GM12878 (cell line): ENCODE data around the gene A3GALT2. TPM values are rescaled to one million over a fixed set of nuclear protein-coding genes. Genes with fewer than 3 reads are reported as not detected.

Experiments used
- ATAC-seq: fragments of 200-7000 bp; cut with Tn5 transposase; 3 replicates; pipeline ENCODE4 v1.9.1; 2020; ENCODE audit warnings: mild to moderate bottlenecking, moderate library complexity
- BruUV-seq: library from RNA; stranded (reverse); fragments of 400-500 nt; replicated peaks from 2 replicates; lab custom pipeline; 2021; lab: Mats Ljungman, UMichigan
- CTCF ChIA-PET: fragments of 300-600 bp; sonication (Branson Sonifier 250); formaldehyde crosslinking; extraction: SDS; loops from one replicate; lab custom pipeline; 2021; ENCODE audit warnings: inconsistent platforms; lab: Yijun Ruan, JAX
- POLR2A ChIA-PET: fragments of 350-600 bp; formaldehyde crosslinking; extraction: SDS; loops from one replicate; lab custom pipeline; 2021; ENCODE audit warnings: inconsistent platforms; lab: Charles Lee
- RAD21 ChIA-PET: fragments of 300-600 bp; sonication (Branson Sonifier 250); formaldehyde crosslinking; loops from one replicate; lab custom pipeline; 2023; ENCODE audit warnings: antibody characterized with exemption; ENCODE audit not compliant: unreplicated experiment; lab: Charles Lee
- SMC1A ChIA-PET: fragments of 300-600 bp; sonication (Branson Sonifier 250); formaldehyde crosslinking; loops from one replicate; lab custom pipeline; 2023; ENCODE audit not compliant: unreplicated experiment, uncharacterized antibody; lab: Charles Lee
- DNase-seq: peaks from one replicate; pipeline ENCODE4 v3.0.0-alpha.2; 2011; ENCODE audit warnings: low read depth, low spot score
- FAIRE-seq: peaks from 3 replicates; lab custom pipeline; 2011; peaks lifted over from hg19 to GRCh38; lab: Jason Lieb, UNC
- H2AFZ ChIP-seq: 2 replicates; pipeline ENCODE4 v1.6.0; 2011; ENCODE audit warnings: low read depth, low read length, control low read depth; ENCODE audit not compliant: control insufficient read depth
- H3K27ac ChIP-seq: 2 replicates; pipeline ENCODE4 v1.5.1; 2011; ENCODE audit warnings: control low read depth; ENCODE audit not compliant: control insufficient read depth, insufficient read depth
- H3K27me3 ChIP-seq, 2 experiments: replicated peaks in 1 of 2; 2 replicates each; pipeline versions ENCODE4 v1.6.0 to v1.6.1; 2011; ENCODE audit warnings: low read length in 1 of 2; ENCODE audit not compliant: control insufficient read depth in 2 of 2, insufficient read depth in 2 of 2
- H3K36me3 ChIP-seq, 2 experiments: 2 replicates each; pipeline ENCODE4 v1.5.1; 2011; ENCODE audit warnings: low read length in 1 of 2; ENCODE audit not compliant: control insufficient read depth in 2 of 2, insufficient read depth in 2 of 2
- H3K4me1 ChIP-seq: 2 replicates; pipeline ENCODE4 v1.6.1; 2011; ENCODE audit warnings: mild to moderate bottlenecking, low read length, moderate library complexity, mixed read lengths; ENCODE audit not compliant: control insufficient read depth, insufficient read depth
- H3K4me2 ChIP-seq: 2 replicates; pipeline ENCODE4 v1.6.0; 2011; ENCODE audit warnings: control low read depth; ENCODE audit not compliant: control insufficient read depth, insufficient read depth
- H3K4me3 ChIP-seq: fragments of 200-600 bp; sonication (generic); 2 replicates; pipeline ENCODE4 v1.5.1; 2016
- H3K79me2 ChIP-seq: 2 replicates; pipeline ENCODE4 v1.6.0; 2011; ENCODE audit warnings: low read length; ENCODE audit not compliant: control insufficient read depth, insufficient read depth
- H3K9ac ChIP-seq: 2 replicates; pipeline ENCODE4 v1.8.0; 2011; ENCODE audit warnings: low read length, control low read depth, mixed read lengths; ENCODE audit not compliant: control insufficient read depth, insufficient read depth
- H3K9me3 ChIP-seq: replicated peaks from 3 replicates; pipeline ENCODE4 v1.5.1; 2011; ENCODE audit warnings: mild to moderate bottlenecking, low read length; ENCODE audit not compliant: control insufficient read depth, insufficient read depth
- H4K20me1 ChIP-seq: 2 replicates; pipeline ENCODE4 v1.6.0; 2011; ENCODE audit not compliant: control insufficient read depth, insufficient read depth
- EED ChIP-seq: sonication (generic); IDR thresholded peaks from 2 replicates; pipeline ENCODE4 v1.6.1; 2016; ENCODE audit warnings: antibody characterized with exemption, low read depth
- FOXK2 ChIP-seq: fragments of 450-650 bp; IDR thresholded peaks from 2 replicates; pipeline ENCODE4 v1.6.1; 2017; ENCODE audit warnings: mild to moderate bottlenecking, moderate library complexity
- GATAD2B ChIP-seq: fragments of 450-650 bp; conservative IDR thresholded peaks from 2 replicates; pipeline ENCODE4 v1.6.1; 2017; ENCODE audit warnings: low read depth, mild to moderate bottlenecking, moderate library complexity
- HDAC2 ChIP-seq: fragments of 200-600 bp; sonication (generic); IDR thresholded peaks from 2 replicates; pipeline ENCODE4 v1.6.1; 2017
- HDGF ChIP-seq: fragments of 450-650 bp; IDR thresholded peaks from 2 replicates; pipeline ENCODE4 v1.6.1; 2016; ENCODE audit warnings: antibody characterized with exemption
- NFYA ChIP-seq: IDR thresholded peaks from 2 replicates; pipeline ENCODE4 v1.6.1; 2011; ENCODE audit warnings: low read depth, mild to moderate bottlenecking, low read length, improper control_type of control experiment, borderline replicate concordance
- NR2C1 ChIP-seq: fragments of 450-650 bp; IDR thresholded peaks from 2 replicates; pipeline ENCODE4 v1.6.1; 2017; ENCODE audit warnings: antibody characterized with exemption, mild to moderate bottlenecking, moderate library complexity
- NR2F1 ChIP-seq: fragments of 450-650 bp; conservative IDR thresholded peaks from 2 replicates; pipeline ENCODE4 v1.6.1; 2017; ENCODE audit warnings: mild to moderate bottlenecking
- PAX5 ChIP-seq: IDR thresholded peaks from 2 replicates; pipeline ENCODE4 v1.6.1; 2011; ENCODE audit warnings: low read depth, low read length, borderline replicate concordance
- WGBS: methylation state at CpG from one replicate; pipeline ENCODE4 v1.1.6; 2016; ENCODE audit warnings: low lambda C conversion rate; ENCODE audit not compliant: insufficient replicate concordance, insufficient coverage; ENCODE audit errors: missing lambda C conversion rate; 5-methylcytosine and 5-hydroxymethylcytosine counted together
- in situ Hi-C: fragments of 300-500 bp; cut with MboI; formaldehyde crosslinking; loops from 9 replicates; pipeline ENCODE4 v1.14.3; 2018; ENCODE audit warnings: mixed read lengths
- intact Hi-C: fragments of 100-400 bp; cut with micrococcal nuclease; formaldehyde crosslinking; loops from one replicate; pipeline ENCODE4 v1.14.2; 2022; ENCODE audit not compliant: unreplicated experiment
- polyA plus RNA-seq, 11 experiments: library from polyadenylated mRNA; depleted of rRNA in 4 of 11; unstranded in 6 of 11; stranded (reverse) in 5 of 11; fragments of >200 nt; fragmentation: Nextera tagmentation in 4 of 11; fragmentation: Illumina TruSeq in 1 of 11; extraction: Ambion mirVana in 4 of 11; extraction: Trizol in 1 of 11; gene quantifications; 1 replicate in 1 of 11; 2 replicates in 10 of 11; pipeline versions ENCODE4 v1.2.1 to v1.2.3, GENCODE V29; 2011 to 2016; ENCODE audit warnings: inconsistent platforms in 2 of 11, missing spikeins in 2 of 11, low read depth in 1 of 11
- total RNA-seq, 4 experiments: library from RNA; depleted of rRNA in 3 of 4; stranded (reverse); fragments of >200 nt in 3 of 4; fragmentation: Illumina TruSeq in 1 of 4; extraction: Trizol in 1 of 4; gene quantifications; 2 replicates each; pipeline versions ENCODE4 v1.2.1 to v1.2.3, GENCODE V29; 2013 to 2021
- TF ChIP-seq, protein P1 (sequence below): fragments of 450-650 bp; formaldehyde crosslinking; IDR thresholded peaks from 2 replicates; pipeline ENCODE4 v1.4.0; 2020; ENCODE audit warnings: mild to moderate bottlenecking, moderate library complexity
- TF ChIP-seq, protein P2 (sequence below): fragments of 450-650 bp; IDR thresholded peaks from 2 replicates; pipeline ENCODE4 v1.6.1; 2016; ENCODE audit warnings: mild to moderate bottlenecking
- TF ChIP-seq, protein P3 (sequence below): IDR thresholded peaks from 2 replicates; pipeline ENCODE4 v1.6.1; 2012; ENCODE audit warnings: low read depth, low read length, improper control_type of control experiment

The A3GALT2 gene
- total and polyA plus RNA-seq, 10 of the 15 experiments (the other 5 are each of a cell fraction or from before 2014, with no cell fraction given): not detected

DNA sequence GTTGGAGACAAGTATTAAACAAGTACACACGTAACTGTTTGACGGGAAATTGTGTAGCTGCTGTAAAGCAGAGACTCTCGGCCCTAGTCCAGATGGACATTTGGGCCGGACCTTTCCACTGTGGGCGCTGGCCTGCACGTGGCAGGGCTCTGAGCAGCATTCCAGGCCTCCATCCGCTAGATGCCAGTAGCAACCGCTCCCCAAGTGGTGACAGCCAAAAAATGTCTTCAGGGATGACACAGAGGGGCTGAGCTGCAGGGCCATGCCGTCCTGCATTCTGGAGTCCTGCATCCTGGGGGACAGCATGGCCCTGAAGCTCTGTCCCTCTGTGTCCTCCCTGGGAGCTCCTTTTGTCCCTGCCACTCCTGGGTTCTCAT lies 24.8 kb downstream of the A3GALT2 start:
- Histone ChIP-seq H3K79me2 (no peaks in the 10 kb centered on the region), H3K4me3 (no peak overlapping the region), H3K36me3 (peaks cover 0 to 3% of the 10 kb centered on the region in 2 experiments; a peak in 3 of 4 replicates), H4K20me1 (no peaks in the 10 kb centered on the region), H2AFZ (no peak overlapping the region), H3K27ac (no peak overlapping the region), H3K27me3 (no peaks in the 10 kb centered on the region), H3K4me1 (no peaks in the 10 kb centered on the region), H3K9me3 (no peaks in the 10 kb centered on the region), H3K9ac (no peak overlapping the region), H3K4me2 (no peak overlapping the region)
- no TSS peak for BruUV-seq
- FAIRE-seq (no peak), ATAC-seq (no peak), DNase-seq (no peak)
- ChIA-PET SMC1A (interaction anchor here (0.9 to 7.5 kb wide), 19 partner anchors 9 to 317 kb away, joined by 3 to 149 read pairs (median 5); partner anchors contain the start of gene ZSCAN20), POLR2A (interaction anchor here (0.6 to 1.4 kb wide), 5 partner anchors 43 to 175 kb away, joined by 3 to 8 read pairs (median 4); no protein-coding TSS in a partner anchor), CTCF (interaction anchor here (0.5 to 7.8 kb wide), 59 partner anchors 9 to 328 kb away, joined by 3 to 239 read pairs (median 5); partner anchors contain the start of gene ZSCAN20), RAD21 (interaction anchor here (0.5 to 6.0 kb wide), 30 partner anchors 10 to 337 kb away, joined by 3 to 103 read pairs (median 4); partner anchors contain the start of gene ZSCAN20)
- intact Hi-C loops: loop anchor here (5.0 kb wide), 2 partner anchors 159 to 184 kb away; no protein-coding TSS in a partner anchor
- in situ Hi-C loops: loop anchor here (5.0 kb wide), 3 partner anchors 71 to 316 kb away; no protein-coding TSS in a partner anchor
- 76% methylated on average over 9 of the region's 9 CpGs for WGBS
- no peak for TF ChIP-seq FOXK2
- TF ChIP-seq GATAD2B: no peak
- TF ChIP-seq PAX5: no peak
- TF ChIP-seq, protein P1, sequence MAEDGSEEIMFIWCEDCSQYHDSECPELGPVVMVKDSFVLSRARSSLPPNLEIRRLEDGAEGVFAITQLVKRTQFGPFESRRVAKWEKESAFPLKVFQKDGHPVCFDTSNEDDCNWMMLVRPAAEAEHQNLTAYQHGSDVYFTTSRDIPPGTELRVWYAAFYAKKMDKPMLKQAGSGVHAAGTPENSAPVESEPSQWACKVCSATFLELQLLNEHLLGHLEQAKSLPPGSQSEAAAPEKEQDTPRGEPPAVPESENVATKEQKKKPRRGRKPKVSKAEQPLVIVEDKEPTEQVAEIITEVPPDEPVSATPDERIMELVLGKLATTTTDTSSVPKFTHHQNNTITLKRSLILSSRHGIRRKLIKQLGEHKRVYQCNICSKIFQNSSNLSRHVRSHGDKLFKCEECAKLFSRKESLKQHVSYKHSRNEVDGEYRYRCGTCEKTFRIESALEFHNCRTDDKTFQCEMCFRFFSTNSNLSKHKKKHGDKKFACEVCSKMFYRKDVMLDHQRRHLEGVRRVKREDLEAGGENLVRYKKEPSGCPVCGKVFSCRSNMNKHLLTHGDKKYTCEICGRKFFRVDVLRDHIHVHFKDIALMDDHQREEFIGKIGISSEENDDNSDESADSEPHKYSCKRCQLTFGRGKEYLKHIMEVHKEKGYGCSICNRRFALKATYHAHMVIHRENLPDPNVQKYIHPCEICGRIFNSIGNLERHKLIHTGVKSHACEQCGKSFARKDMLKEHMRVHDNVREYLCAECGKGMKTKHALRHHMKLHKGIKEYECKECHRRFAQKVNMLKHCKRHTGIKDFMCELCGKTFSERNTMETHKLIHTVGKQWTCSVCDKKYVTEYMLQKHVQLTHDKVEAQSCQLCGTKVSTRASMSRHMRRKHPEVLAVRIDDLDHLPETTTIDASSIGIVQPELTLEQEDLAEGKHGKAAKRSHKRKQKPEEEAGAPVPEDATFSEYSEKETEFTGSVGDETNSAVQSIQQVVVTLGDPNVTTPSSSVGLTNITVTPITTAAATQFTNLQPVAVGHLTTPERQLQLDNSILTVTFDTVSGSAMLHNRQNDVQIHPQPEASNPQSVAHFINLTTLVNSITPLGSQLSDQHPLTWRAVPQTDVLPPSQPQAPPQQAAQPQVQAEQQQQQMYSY (CRISPR knock-in tag): no peak
- TF ChIP-seq, protein P2, sequence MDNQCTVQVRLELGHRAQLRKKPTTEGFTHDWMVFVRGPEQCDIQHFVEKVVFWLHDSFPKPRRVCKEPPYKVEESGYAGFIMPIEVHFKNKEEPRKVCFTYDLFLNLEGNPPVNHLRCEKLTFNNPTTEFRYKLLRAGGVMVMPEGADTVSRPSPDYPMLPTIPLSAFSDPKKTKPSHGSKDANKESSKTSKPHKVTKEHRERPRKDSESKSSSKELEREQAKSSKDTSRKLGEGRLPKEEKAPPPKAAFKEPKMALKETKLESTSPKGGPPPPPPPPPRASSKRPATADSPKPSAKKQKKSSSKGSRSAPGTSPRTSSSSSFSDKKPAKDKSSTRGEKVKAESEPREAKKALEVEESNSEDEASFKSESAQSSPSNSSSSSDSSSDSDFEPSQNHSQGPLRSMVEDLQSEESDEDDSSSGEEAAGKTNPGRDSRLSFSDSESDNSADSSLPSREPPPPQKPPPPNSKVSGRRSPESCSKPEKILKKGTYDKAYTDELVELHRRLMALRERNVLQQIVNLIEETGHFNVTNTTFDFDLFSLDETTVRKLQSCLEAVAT: no peak
- TF ChIP-seq NR2C1: no peak
- TF ChIP-seq, protein P3, sequence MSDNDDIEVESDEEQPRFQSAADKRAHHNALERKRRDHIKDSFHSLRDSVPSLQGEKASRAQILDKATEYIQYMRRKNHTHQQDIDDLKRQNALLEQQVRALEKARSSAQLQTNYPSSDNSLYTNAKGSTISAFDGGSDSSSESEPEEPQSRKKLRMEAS: no peak
- TF ChIP-seq NR2F1: no peak
- no peak for TF ChIP-seq HDGF
- TF ChIP-seq HDAC2: no peak
- no peak for TF ChIP-seq NFYA
- no peak for TF ChIP-seq EED
